Type B pancreatic cell (in vitro differentiated cells): ENCODE measurements around the gene PACSIN2. TPM values are rescaled to one million over a fixed set of nuclear protein-coding genes. Genes with fewer than 3 reads are reported as not detected.
"Not testable (repeated sequence)": the region's sequence is repeated elsewhere in the genome, so short reads cannot be mapped to it uniquely, and the experiment has no call there.

Source experiments
- DNase-seq: peaks from one replicate; pipeline ENCODE4 v3.0.0; 2021; ENCODE audit warnings: mixed read lengths; ENCODE audit not compliant: unreplicated experiment; ENCODE audit errors: extremely low spot score
- H3K27ac Mint-ChIP-seq: 2 replicates; pipeline ENCODE4 v1.8.0; 2021; ENCODE audit warnings: mild to moderate bottlenecking, mixed read lengths
- H3K27me3 Mint-ChIP-seq: 2 replicates; pipeline ENCODE4 v1.8.0; 2021; ENCODE audit warnings: mixed read lengths
- H3K36me3 Mint-ChIP-seq: 2 replicates; pipeline ENCODE4 v1.8.0; 2021; ENCODE audit warnings: mixed read lengths
- H3K4me1 Mint-ChIP-seq: one replicate; pipeline ENCODE4 v1.8.0; 2021; ENCODE audit warnings: mixed read lengths; ENCODE audit not compliant: unreplicated experiment
- H3K4me3 Mint-ChIP-seq: 2 replicates; pipeline ENCODE4 v1.8.0; 2021; ENCODE audit warnings: mild to moderate bottlenecking, mixed read lengths
- H3K9me3 Mint-ChIP-seq: 2 replicates; pipeline ENCODE4 v1.8.0; 2021; ENCODE audit warnings: mixed read lengths
- total RNA-seq: library from RNA; stranded (reverse); gene quantifications from 2 replicates; pipeline ENCODE4 v1.2.1, GENCODE V29; 2021; ENCODE audit warnings: low replicate concordance
- TF ChIP-seq, protein P1 (sequence below): fragments of 200-600 bp; sonication (generic); conservative IDR thresholded peaks from 2 replicates; pipeline ENCODE4 v1.5.0; 2021; ENCODE audit warnings: antibody characterized with exemption, mild to moderate bottlenecking

The PACSIN2 gene
- total RNA-seq, 1 donor from 2014 or later = 53.4 TPM

GRCh38 chr22:42926104-42926503, 88.8 kb downstream of the PACSIN2 start:
- H3K4me1 Mint-ChIP-seq = peaks cover 55% of the 10 kb centered on the region
- DNase-seq = no peak
- peak overlapping the region; percentile 2 for H3K4me3 Mint-ChIP-seq
- H3K27ac Mint-ChIP-seq = peak overlapping the region; percentile 75
- TF ChIP-seq, protein P1, sequence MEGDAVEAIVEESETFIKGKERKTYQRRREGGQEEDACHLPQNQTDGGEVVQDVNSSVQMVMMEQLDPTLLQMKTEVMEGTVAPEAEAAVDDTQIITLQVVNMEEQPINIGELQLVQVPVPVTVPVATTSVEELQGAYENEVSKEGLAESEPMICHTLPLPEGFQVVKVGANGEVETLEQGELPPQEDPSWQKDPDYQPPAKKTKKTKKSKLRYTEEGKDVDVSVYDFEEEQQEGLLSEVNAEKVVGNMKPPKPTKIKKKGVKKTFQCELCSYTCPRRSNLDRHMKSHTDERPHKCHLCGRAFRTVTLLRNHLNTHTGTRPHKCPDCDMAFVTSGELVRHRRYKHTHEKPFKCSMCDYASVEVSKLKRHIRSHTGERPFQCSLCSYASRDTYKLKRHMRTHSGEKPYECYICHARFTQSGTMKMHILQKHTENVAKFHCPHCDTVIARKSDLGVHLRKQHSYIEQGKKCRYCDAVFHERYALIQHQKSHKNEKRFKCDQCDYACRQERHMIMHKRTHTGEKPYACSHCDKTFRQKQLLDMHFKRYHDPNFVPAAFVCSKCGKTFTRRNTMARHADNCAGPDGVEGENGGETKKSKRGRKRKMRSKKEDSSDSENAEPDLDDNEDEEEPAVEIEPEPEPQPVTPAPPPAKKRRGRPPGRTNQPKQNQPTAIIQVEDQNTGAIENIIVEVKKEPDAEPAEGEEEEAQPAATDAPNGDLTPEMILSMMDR = no peak
- H3K36me3 Mint-ChIP-seq = peaks cover 4% of the 10 kb centered on the region
- no peaks in the 10 kb centered on the region for H3K27me3 Mint-ChIP-seq
- no peaks in the 10 kb centered on the region for H3K9me3 Mint-ChIP-seq

GRCh38 chr22:42925598-42925997, 89.4 kb downstream of the PACSIN2 start:
- DNase-seq = no peak
- H3K4me3 Mint-ChIP-seq = no peak overlapping the region
- H3K36me3 Mint-ChIP-seq = peaks cover 4% of the 10 kb centered on the region
- H3K4me1 Mint-ChIP-seq = peaks cover 54% of the 10 kb centered on the region
- H3K9me3 Mint-ChIP-seq = no peaks in the 10 kb centered on the region
- H3K27ac Mint-ChIP-seq = peak overlapping the region; percentile 75
- no peaks in the 10 kb centered on the region for H3K27me3 Mint-ChIP-seq
- TF ChIP-seq, protein P1 = no peak

- not testable (repeated sequence) for DNase-seq, H3K36me3 Mint-ChIP-seq, H3K27ac Mint-ChIP-seq, H3K9me3 Mint-ChIP-seq, H3K4me3 Mint-ChIP-seq, H3K27me3 Mint-ChIP-seq
- peaks cover 51% of the 10 kb centered on the region for H3K4me1 Mint-ChIP-seq
Measured at GRCh38 chr22:42925031-42925430, 89.9 kb downstream of the PACSIN2 start.

DNA sequence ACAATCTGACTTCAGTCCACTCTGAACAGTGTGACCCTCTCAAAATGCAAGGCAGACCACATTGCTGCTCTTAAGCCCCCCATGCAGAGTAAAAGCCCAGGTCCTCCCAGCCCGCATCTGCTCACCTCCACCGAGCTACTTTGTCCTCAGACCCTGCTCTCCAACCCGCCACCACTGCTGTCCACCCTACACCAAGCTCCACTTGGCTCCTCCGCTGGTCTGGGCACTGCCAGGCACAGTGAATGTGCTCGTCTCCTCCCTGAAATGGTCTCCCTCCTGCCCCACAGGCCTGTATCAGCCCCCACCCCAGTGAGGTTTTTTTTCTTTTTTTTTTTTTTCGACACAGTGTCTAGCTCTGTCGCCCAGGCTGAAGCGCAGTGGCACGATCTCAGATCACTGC, 90.5 kb downstream of the PACSIN2 start:
- TF ChIP-seq, protein P1 = no peak
- no peaks in the 10 kb centered on the region for H3K9me3 Mint-ChIP-seq
- H3K27ac Mint-ChIP-seq = no peak overlapping the region
- H3K36me3 Mint-ChIP-seq = peaks cover 7% of the 10 kb centered on the region
- H3K4me1 Mint-ChIP-seq = peaks cover 46% of the 10 kb centered on the region
- DNase-seq = no peak
- H3K27me3 Mint-ChIP-seq = no peaks in the 10 kb centered on the region
- H3K4me3 Mint-ChIP-seq = no peak overlapping the region

- Mint-ChIP-seq H3K9me3 (no peaks in the 10 kb centered on the region), H3K4me1 (peaks cover 40% of the 10 kb centered on the region)
- TF ChIP-seq, protein P1 = no peak
Measured at GRCh38 chr22:42922374-42923191, 92.4 kb downstream of the PACSIN2 start.

DNA sequence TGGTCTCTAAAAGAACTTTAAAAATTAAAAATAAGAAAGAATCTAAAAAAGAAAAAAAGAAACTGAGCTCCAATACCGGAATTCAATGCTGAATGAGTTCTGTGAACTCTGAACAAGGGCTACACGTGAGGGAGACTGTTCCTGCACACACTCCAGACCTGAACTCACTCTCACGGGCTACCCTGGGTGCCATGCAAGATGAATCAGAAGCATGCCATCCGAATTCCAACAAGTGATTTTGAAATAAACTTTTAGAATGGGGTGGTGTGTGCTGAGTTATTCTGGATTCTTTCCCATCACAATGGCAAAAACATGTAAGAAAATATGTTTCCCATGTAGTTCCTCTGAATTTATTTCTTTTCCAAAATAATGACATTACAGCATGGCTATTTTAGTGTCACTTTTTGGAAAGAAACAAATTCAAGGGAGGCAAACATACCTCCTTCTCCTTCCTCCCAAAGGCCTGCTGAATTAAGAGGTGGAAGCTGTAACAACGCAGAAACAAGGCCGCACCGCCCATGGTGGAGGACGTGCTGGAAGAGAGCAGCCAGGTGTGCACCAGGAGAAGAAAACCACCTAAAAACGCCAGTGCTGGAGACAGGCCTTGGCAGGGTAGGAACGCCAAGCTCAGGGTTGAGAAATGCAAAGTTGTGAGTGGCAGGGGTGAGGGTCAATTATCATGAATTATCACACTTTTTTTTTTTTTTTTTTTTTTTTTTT, 94.7 kb downstream of the PACSIN2 start:
- Mint-ChIP-seq H3K4me1 (peaks cover 36% of the 10 kb centered on the region), H3K27ac (no peak overlapping the region), H3K9me3 (no peaks in the 10 kb centered on the region), H3K4me3 (no peak overlapping the region), H3K36me3 (peaks cover 6% of the 10 kb centered on the region), H3K27me3 (no peaks in the 10 kb centered on the region)
- TF ChIP-seq, protein P1 = no peak
- DNase-seq = no peak

More at GRCh38 chr22:42922374-42923191, 92.4 kb downstream of the PACSIN2 start:
- Mint-ChIP-seq H3K36me3 (peaks cover 7% of the 10 kb centered on the region), H3K4me3 (no peak overlapping the region), H3K27ac (peak overlapping the region; percentile 83), H3K27me3 (no peaks in the 10 kb centered on the region)
- DNase-seq = no peak
